ENCODE data around the gene DAPK3. TPM values are rescaled to one million over a fixed set of nuclear protein-coding genes. Genes with fewer than 3 reads are reported as not detected.

Gene DAPK3
- total and polyA plus RNA-seq, 2 experiments from 2014 or later: 103 to 140 TPM

- WGBS (ENCODE audit: low lambda C conversion rate, missing lambda C conversion rate): 95% methylated on average over 19 of the region's 19 CpGs
- DNase-seq (ENCODE audit: low spot score): no peak
Observed at GRCh38 chr19:3978145-3978544, 7.2 kb upstream of the DAPK3 start.

GRCh38 chr19:3977242-3978143 is 6.6 kb upstream of the DAPK3 start:
- peaks cover 59% of the 10 kb centered on the region for H3K79me2 ChIP-seq

More at GRCh38 chr19:3978145-3978544, 7.2 kb upstream of the DAPK3 start:
- Histone ChIP-seq H3K4me1 (ENCODE audit: insufficient read depth) (no peaks in the 10 kb centered on the region), H3K27me3 (no peaks in the 10 kb centered on the region), H3K4me3 (no peak overlapping the region), H3K4me2 (no peak overlapping the region), H3K9me2 (replicated peaks; ENCODE audit: insufficient read depth) (no peaks in the 10 kb centered on the region), H4K20me1 (ENCODE audit: insufficient read depth, poor library complexity, severe bottlenecking) (peaks cover 82% of the 10 kb centered on the region), H3K9me3 (ENCODE audit: low read depth) (no peaks in the 10 kb centered on the region), H3K27ac (no peak overlapping the region), H3K79me2 (peaks cover 66% of the 10 kb centered on the region), H3K36me3 (replicated peaks; ENCODE audit: insufficient read depth, low read depth) (no peaks in the 10 kb centered on the region), H2AFZ (no peak overlapping the region)
- TF ChIP-seq EZH2 (IDR thresholded peaks at IDR 0.05; ENCODE audit: borderline replicate concordance) (no peak), EZH2phosphoT487 (IDR thresholded peaks at IDR 0.05; ENCODE audit: low read depth, severe bottlenecking, unreplicated experiment) (no peak), CTCF (IDR thresholded peaks at IDR 0.05; ENCODE audit: poor library complexity) (no peak)

GRCh38 chr19:3976495-3977241 is 5.8 kb upstream of the DAPK3 start:
- 97% methylated on average over 28 of the region's 29 CpGs for WGBS (ENCODE audit: low lambda C conversion rate, missing lambda C conversion rate)
- H3K27ac ChIP-seq: no peak overlapping the region
- no peak overlapping the region for H3K4me3 ChIP-seq
- TF ChIP-seq EZH2 (IDR thresholded peaks at IDR 0.05; ENCODE audit: borderline replicate concordance) (no peak), EZH2phosphoT487 (IDR thresholded peaks at IDR 0.05; ENCODE audit: low read depth, severe bottlenecking, unreplicated experiment) (no peak), CTCF (IDR thresholded peaks at IDR 0.05; ENCODE audit: poor library complexity) (no peak)
- H3K4me2 ChIP-seq: no peak overlapping the region
- H2AFZ ChIP-seq: no peak overlapping the region
- H3K36me3 ChIP-seq (replicated peaks; ENCODE audit: insufficient read depth, low read depth): no peaks in the 10 kb centered on the region
- H4K20me1 ChIP-seq (ENCODE audit: insufficient read depth, poor library complexity, severe bottlenecking): peaks cover 72% of the 10 kb centered on the region
- no peaks in the 10 kb centered on the region for H3K9me3 ChIP-seq (ENCODE audit: low read depth)
- DNase-seq (ENCODE audit: low spot score): no peak
- no peaks in the 10 kb centered on the region for H3K9me2 ChIP-seq (replicated peaks; ENCODE audit: insufficient read depth)
- H3K4me1 ChIP-seq (ENCODE audit: insufficient read depth): no peaks in the 10 kb centered on the region
- H3K27me3 ChIP-seq: no peaks in the 10 kb centered on the region
- H3K79me2 ChIP-seq: peaks cover 51% of the 10 kb centered on the region

More at GRCh38 chr19:3977242-3978143, 6.6 kb upstream of the DAPK3 start:
- Histone ChIP-seq H3K9me3 (ENCODE audit: low read depth) (no peaks in the 10 kb centered on the region), H3K27me3 (no peaks in the 10 kb centered on the region), H3K4me1 (ENCODE audit: insufficient read depth) (no peaks in the 10 kb centered on the region), H3K36me3 (replicated peaks; ENCODE audit: insufficient read depth, low read depth) (no peaks in the 10 kb centered on the region), H2AFZ (no peak overlapping the region), H4K20me1 (ENCODE audit: insufficient read depth, poor library complexity, severe bottlenecking) (peaks cover 76% of the 10 kb centered on the region), H3K4me3 (no peak overlapping the region), H3K27ac (no peak overlapping the region), H3K9me2 (replicated peaks; ENCODE audit: insufficient read depth) (no peaks in the 10 kb centered on the region), H3K4me2 (no peak overlapping the region)
- TF ChIP-seq EZH2 (IDR thresholded peaks at IDR 0.05; ENCODE audit: borderline replicate concordance): no peak
- no peak for TF ChIP-seq CTCF (IDR thresholded peaks at IDR 0.05; ENCODE audit: poor library complexity)
- WGBS (ENCODE audit: low lambda C conversion rate, missing lambda C conversion rate): 97% methylated on average over 57 of the region's 59 CpGs
- peak; percentile 9 for DNase-seq (ENCODE audit: low spot score)

Measured in hepatocyte (in vitro differentiated cells).